B cell (primary cell): ENCODE measurements around the gene IPCEF1.

Experiments used
- EZH2 ChIP-seq: IDR thresholded peaks from 2 replicates; pipeline ENCODE4 v1.6.1; 2012; ENCODE audit warnings: borderline replicate concordance, low read depth, mild to moderate bottlenecking, moderate library complexity, low read length; ENCODE audit not compliant: insufficient read depth, poor library complexity, severe bottlenecking
- TF ChIP-seq, protein P1 (sequence below): fragments of 200-600 bp; IDR thresholded peaks from one replicate; pipeline ENCODE4 v1.8.0; 2022; ENCODE audit warnings: antibody characterized with exemption, mild to moderate bottlenecking

DNA sequence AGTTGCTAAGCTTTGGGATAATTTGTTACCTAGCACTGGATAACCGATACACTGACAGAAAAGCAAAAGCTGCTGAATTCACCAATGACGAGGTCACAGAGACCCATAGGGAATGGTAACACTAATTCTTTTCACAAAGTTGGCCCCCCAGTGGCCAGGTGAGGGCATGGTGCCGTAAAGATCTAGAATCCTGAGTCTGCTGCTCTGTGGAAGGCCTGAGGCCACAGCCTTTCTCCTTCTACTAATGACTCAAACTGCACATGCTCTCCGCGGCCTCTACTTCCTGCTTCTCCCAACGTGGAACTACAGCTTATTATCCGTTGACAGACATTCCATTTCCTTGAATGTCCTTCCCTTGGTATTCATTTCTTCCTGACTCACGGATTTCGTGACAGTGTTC, 190.5 kb downstream of the IPCEF1 start:
- TF ChIP-seq, protein P1, sequence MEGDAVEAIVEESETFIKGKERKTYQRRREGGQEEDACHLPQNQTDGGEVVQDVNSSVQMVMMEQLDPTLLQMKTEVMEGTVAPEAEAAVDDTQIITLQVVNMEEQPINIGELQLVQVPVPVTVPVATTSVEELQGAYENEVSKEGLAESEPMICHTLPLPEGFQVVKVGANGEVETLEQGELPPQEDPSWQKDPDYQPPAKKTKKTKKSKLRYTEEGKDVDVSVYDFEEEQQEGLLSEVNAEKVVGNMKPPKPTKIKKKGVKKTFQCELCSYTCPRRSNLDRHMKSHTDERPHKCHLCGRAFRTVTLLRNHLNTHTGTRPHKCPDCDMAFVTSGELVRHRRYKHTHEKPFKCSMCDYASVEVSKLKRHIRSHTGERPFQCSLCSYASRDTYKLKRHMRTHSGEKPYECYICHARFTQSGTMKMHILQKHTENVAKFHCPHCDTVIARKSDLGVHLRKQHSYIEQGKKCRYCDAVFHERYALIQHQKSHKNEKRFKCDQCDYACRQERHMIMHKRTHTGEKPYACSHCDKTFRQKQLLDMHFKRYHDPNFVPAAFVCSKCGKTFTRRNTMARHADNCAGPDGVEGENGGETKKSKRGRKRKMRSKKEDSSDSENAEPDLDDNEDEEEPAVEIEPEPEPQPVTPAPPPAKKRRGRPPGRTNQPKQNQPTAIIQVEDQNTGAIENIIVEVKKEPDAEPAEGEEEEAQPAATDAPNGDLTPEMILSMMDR: no peak
- no peak for TF ChIP-seq EZH2
